MM.1S (cell line): ENCODE measurements around the gene LNP1.

Experiments used
- DNase-seq: peaks from one replicate; pipeline ENCODE4 v3.0.0-alpha.2; 2015
- H2AFZ ChIP-seq: fragments of 300-600 bp; sonication (generic); 2 replicates; pipeline ENCODE4 v1.6.0; 2016; ENCODE audit warnings: antibody characterized with exemption, low read length
- H3F3A ChIP-seq: fragments of 300-600 bp; sonication (generic); 2 replicates; pipeline ENCODE4 v1.6.1; 2016; ENCODE audit warnings: mild to moderate bottlenecking, antibody characterized with exemption, low read length, moderate library complexity, mixed read lengths; ENCODE audit not compliant: insufficient read depth
- H3K27ac ChIP-seq: fragments of 300-600 bp; sonication (generic); 2 replicates; pipeline ENCODE4 v1.5.1; 2016; ENCODE audit warnings: mild to moderate bottlenecking, low read length
- H3K27me3 ChIP-seq: fragments of 300-600 bp; sonication (generic); replicated peaks from 2 replicates; pipeline ENCODE4 v1.6.0; 2016; ENCODE audit warnings: low read length; ENCODE audit not compliant: insufficient read depth
- H3K36me3 ChIP-seq: fragments of 300-600 bp; sonication (generic); replicated peaks from 2 replicates; pipeline ENCODE4 v1.6.1; 2016; ENCODE audit warnings: mild to moderate bottlenecking, low read length, mixed read lengths; ENCODE audit not compliant: insufficient read depth
- H3K4me1 ChIP-seq: fragments of 300-600 bp; sonication (generic); 2 replicates; pipeline ENCODE4 v1.6.1; 2016; ENCODE audit warnings: low read length, mixed read lengths
- H3K4me2 ChIP-seq: fragments of 300-600 bp; sonication (generic); 2 replicates; pipeline ENCODE4 v1.6.0; 2016; ENCODE audit warnings: low read depth, low read length
- H3K4me3 ChIP-seq: fragments of 300-600 bp; sonication (generic); 2 replicates; pipeline ENCODE4 v1.5.1; 2016; ENCODE audit warnings: low read length, mixed read lengths
- H3K79me2 ChIP-seq: fragments of 300-600 bp; sonication (generic); 2 replicates; pipeline ENCODE4 v1.6.1; 2016; ENCODE audit warnings: mixed run types, low read length, mixed read lengths
- H3K9ac ChIP-seq: fragments of 300-600 bp; sonication (generic); 2 replicates; pipeline ENCODE4 v1.6.1; 2016; ENCODE audit warnings: low read length, mixed read lengths
- H3K9me2 ChIP-seq: fragments of 300-600 bp; sonication (generic); replicated peaks from 2 replicates; pipeline ENCODE4 v1.6.1; 2016; ENCODE audit warnings: mild to moderate bottlenecking, low read length, mixed read lengths; ENCODE audit not compliant: insufficient read depth
- H3K9me3 ChIP-seq: fragments of 300-600 bp; sonication (generic); replicated peaks from 2 replicates; pipeline ENCODE4 v1.6.1; 2016; ENCODE audit warnings: mild to moderate bottlenecking, low read length, mixed read lengths; ENCODE audit not compliant: insufficient read depth
- H4K20me1 ChIP-seq: fragments of 300-600 bp; sonication (generic); 2 replicates; pipeline ENCODE4 v1.6.1; 2016; ENCODE audit warnings: mild to moderate bottlenecking, low read length, moderate library complexity, mixed read lengths; ENCODE audit not compliant: insufficient read depth
- EZH2 ChIP-seq: fragments of 300-600 bp; sonication (generic); optimal IDR thresholded peaks from 2 replicates; pipeline ENCODE3; 2017; ENCODE audit warnings: low read depth, mild to moderate bottlenecking, antibody characterized with exemption, low read length, mixed read lengths
- EZH2phosphoT487 ChIP-seq: fragments of 300-600 bp; sonication (generic); IDR thresholded peaks from 2 replicates; pipeline ENCODE4 v1.6.1; 2018; ENCODE audit warnings: antibody characterized with exemption, low read length
- TF ChIP-seq, protein P1 (sequence below): fragments of 300-600 bp; sonication (generic); IDR thresholded peaks from 2 replicates; pipeline ENCODE4 v1.5.1; 2016; ENCODE audit warnings: antibody characterized with exemption, low read length, mixed read lengths

The LNP1 gene

DNA sequence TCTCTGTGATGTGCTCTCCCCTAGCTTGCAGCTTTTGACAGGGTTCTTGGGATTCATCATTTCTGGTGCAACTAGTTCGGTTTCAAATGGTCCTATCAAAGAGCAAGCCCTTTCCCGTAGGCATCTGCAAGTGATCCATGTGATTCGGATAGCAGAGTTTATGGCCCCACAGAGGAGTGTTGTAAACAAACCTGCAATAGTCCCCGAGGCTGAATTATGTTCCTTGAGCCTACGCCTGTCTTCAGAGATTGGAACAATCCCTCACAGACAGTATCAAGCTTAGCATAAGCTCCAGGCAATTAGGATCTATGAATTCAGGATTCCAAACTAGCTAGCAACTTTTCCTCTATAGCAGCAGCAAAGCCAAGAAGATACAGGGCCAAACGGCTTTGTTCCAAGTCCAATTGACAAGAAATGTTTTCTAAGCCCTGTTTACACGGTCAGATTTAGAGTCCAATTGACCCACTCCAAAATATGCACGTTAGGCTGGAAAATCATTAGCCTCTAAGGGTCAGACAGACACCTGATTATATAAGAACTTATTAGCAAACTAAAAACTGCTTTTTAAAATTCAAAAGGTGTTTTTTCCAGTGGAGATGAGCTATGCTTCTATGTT, 24.8 kb downstream of the LNP1 start:
- no peak overlapping the region for H3K4me2 ChIP-seq
- no peaks in the 10 kb centered on the region for H3K79me2 ChIP-seq
- no peak overlapping the region for H2AFZ ChIP-seq
- H3K4me3 ChIP-seq, result no peak overlapping the region
- H3K9me3 ChIP-seq, result no peaks in the 10 kb centered on the region
- H3K27ac ChIP-seq, result no peak overlapping the region
- H4K20me1 ChIP-seq, result no peaks in the 10 kb centered on the region
- TF ChIP-seq, protein P1, sequence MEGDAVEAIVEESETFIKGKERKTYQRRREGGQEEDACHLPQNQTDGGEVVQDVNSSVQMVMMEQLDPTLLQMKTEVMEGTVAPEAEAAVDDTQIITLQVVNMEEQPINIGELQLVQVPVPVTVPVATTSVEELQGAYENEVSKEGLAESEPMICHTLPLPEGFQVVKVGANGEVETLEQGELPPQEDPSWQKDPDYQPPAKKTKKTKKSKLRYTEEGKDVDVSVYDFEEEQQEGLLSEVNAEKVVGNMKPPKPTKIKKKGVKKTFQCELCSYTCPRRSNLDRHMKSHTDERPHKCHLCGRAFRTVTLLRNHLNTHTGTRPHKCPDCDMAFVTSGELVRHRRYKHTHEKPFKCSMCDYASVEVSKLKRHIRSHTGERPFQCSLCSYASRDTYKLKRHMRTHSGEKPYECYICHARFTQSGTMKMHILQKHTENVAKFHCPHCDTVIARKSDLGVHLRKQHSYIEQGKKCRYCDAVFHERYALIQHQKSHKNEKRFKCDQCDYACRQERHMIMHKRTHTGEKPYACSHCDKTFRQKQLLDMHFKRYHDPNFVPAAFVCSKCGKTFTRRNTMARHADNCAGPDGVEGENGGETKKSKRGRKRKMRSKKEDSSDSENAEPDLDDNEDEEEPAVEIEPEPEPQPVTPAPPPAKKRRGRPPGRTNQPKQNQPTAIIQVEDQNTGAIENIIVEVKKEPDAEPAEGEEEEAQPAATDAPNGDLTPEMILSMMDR, result no peak
- TF ChIP-seq EZH2phosphoT487 (no peak), EZH2 (no peak)
- H3K36me3 ChIP-seq, result no peaks in the 10 kb centered on the region
- no peaks in the 10 kb centered on the region for H3K9me2 ChIP-seq
- no peaks in the 10 kb centered on the region for H3K27me3 ChIP-seq
- H3F3A ChIP-seq, result no peaks in the 10 kb centered on the region
- no peak for DNase-seq
- H3K4me1 ChIP-seq, result no peaks in the 10 kb centered on the region
- H3K9ac ChIP-seq, result no peak overlapping the region

GRCh38 chr3:100427699-100428098, 26.4 kb downstream of the LNP1 start:
- Histone ChIP-seq H3K9me3 (no peaks in the 10 kb centered on the region), H3K36me3 (no peaks in the 10 kb centered on the region), H2AFZ (no peak overlapping the region), H3K27ac (no peak overlapping the region), H3K79me2 (no peaks in the 10 kb centered on the region), H3K4me2 (no peak overlapping the region), H4K20me1 (no peaks in the 10 kb centered on the region), H3K9me2 (no peaks in the 10 kb centered on the region), H3K4me1 (no peaks in the 10 kb centered on the region), H3K9ac (no peak overlapping the region), H3F3A (no peaks in the 10 kb centered on the region), H3K4me3 (no peak overlapping the region), H3K27me3 (no peaks in the 10 kb centered on the region)
- no peak for TF ChIP-seq EZH2phosphoT487
- no peak for TF ChIP-seq EZH2
- TF ChIP-seq, protein P1, result no peak
- no peak for DNase-seq

GRCh38 chr3:100429187-100429716, 27.9 kb downstream of the LNP1 start:
- Histone ChIP-seq H3K4me2 (no peak overlapping the region), H3K4me1 (no peaks in the 10 kb centered on the region), H3K9me3 (no peaks in the 10 kb centered on the region), H3K27ac (no peak overlapping the region), H3K9me2 (no peaks in the 10 kb centered on the region), H2AFZ (no peak overlapping the region), H3K27me3 (no peaks in the 10 kb centered on the region), H3F3A (no peaks in the 10 kb centered on the region), H3K9ac (no peak overlapping the region), H3K4me3 (no peak overlapping the region), H4K20me1 (no peaks in the 10 kb centered on the region), H3K79me2 (no peaks in the 10 kb centered on the region), H3K36me3 (no peaks in the 10 kb centered on the region)
- no peak for DNase-seq
- no peak for TF ChIP-seq EZH2
- TF ChIP-seq, protein P1, result no peak
- no peak for TF ChIP-seq EZH2phosphoT487
